Testis (tissue), 2 donors: ENCODE results near the gene STARD5.

Experiments
- CTCF ChIP-seq, 3 experiments: fragments of 450-650 bp in 2 of 3; fragments of 200-600 bp in 1 of 3; sonication (generic) in 1 of 3; IDR thresholded peaks; one replicate each; pipeline ENCODE4 v1.5.1; 2016 to 2019; ENCODE audit warnings: antibody characterized with exemption in 3 of 3, mild to moderate bottlenecking in 2 of 3, moderate library complexity in 1 of 3
- POLR2A ChIP-seq: fragments of 450-650 bp; IDR thresholded peaks from one replicate; pipeline ENCODE4 v1.6.1; 2017; ENCODE audit warnings: antibody characterized with exemption, mild to moderate bottlenecking, moderate library complexity

GRCh38 chr15:81347910-81348309, 24.0 kb upstream of the STARD5 start:
- TF ChIP-seq POLR2A: no peak
- no peak for TF ChIP-seq CTCF (IDR thresholded peaks at IDR 0.05)
